HepG2 (cell line): Measurements from ENCODE around the gene LRRC51.
"Not testable (repeated sequence)": the region's sequence is repeated elsewhere in the genome, so short reads cannot be mapped to it uniquely, and the experiment has no call there.

Experiments
- KAT8 ChIP-seq: IDR thresholded peaks from 2 replicates; pipeline ENCODE4 v1.6.1; 2016; ENCODE audit warnings: missing genetic modification reagents, missing compliant biosample characterization
- PCBP2 ChIP-seq: fragments of 200-400 bp; formaldehyde crosslinking; optimal IDR thresholded peaks from 2 replicates; pipeline ENCODE3; 2018; ENCODE audit warnings: low read length, low read depth; ENCODE audit not compliant: poor library complexity, severe bottlenecking
- ZNF609 ChIP-seq: sonication (generic); formaldehyde crosslinking; IDR thresholded peaks from 2 replicates; pipeline ENCODE4 v1.4.0; 2020; ENCODE audit warnings: mild to moderate bottlenecking, missing genetic modification reagents, borderline replicate concordance
- TF ChIP-seq, protein P1 (sequence below), 2 experiments: sonication (generic) in 1 of 2; formaldehyde crosslinking in 1 of 2; IDR thresholded peaks; 2 replicates each; pipeline versions ENCODE4 v1.5.1 to v1.6.1; 2011 to 2020; ENCODE audit warnings: borderline replicate concordance in 1 of 2, low read depth in 1 of 2, low read length in 1 of 2, mild to moderate bottlenecking in 1 of 2, missing genetic modification reagents in 1 of 2, moderate library complexity in 1 of 2

- not testable (repeated sequence) for TF ChIP-seq PCBP2; ZNF609; KAT8 (CRISPR knock-in tag)
- TF ChIP-seq, protein P1, sequence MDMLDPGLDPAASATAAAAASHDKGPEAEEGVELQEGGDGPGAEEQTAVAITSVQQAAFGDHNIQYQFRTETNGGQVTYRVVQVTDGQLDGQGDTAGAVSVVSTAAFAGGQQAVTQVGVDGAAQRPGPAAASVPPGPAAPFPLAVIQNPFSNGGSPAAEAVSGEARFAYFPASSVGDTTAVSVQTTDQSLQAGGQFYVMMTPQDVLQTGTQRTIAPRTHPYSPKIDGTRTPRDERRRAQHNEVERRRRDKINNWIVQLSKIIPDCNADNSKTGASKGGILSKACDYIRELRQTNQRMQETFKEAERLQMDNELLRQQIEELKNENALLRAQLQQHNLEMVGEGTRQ (IDR thresholded peaks at IDR 0.05; ENCODE audit: low read depth, low read length) = not testable (repeated sequence)
- TF ChIP-seq, protein P1 (CRISPR knock-in tag; IDR thresholded peaks at IDR 0.05; ENCODE audit: borderline replicate concordance) = not testable (repeated sequence)
Measured at GRCh38 chr11:72142543-72142942, 61.9 kb downstream of the LRRC51 start.
